HepG2 (cell line): ENCODE data around the gene ZNF3. TPM values are rescaled to one million over a fixed set of nuclear protein-coding genes. Genes with fewer than 3 reads are reported as not detected.

Experiments
- CEBPG ChIP-seq: IDR thresholded peaks from 2 replicates; pipeline ENCODE4 v1.6.1; 2016
- FOXM1 ChIP-seq: sonication (generic); formaldehyde crosslinking; IDR thresholded peaks from 2 replicates; pipeline ENCODE4 v1.5.0; 2020; ENCODE audit warnings: missing genetic modification reagents
- HIC2 ChIP-seq: sonication (generic); formaldehyde crosslinking; IDR thresholded peaks from 2 replicates; pipeline ENCODE4 v1.9.0; 2022; ENCODE audit warnings: low read depth, missing genetic modification reagents
- POLR2A ChIP-seq, 2 experiments: IDR thresholded peaks; 2 replicates each; pipeline ENCODE4 v1.6.1; 2011; ENCODE audit warnings: low read depth in 2 of 2, low read length in 2 of 2, mild to moderate bottlenecking in 1 of 2, moderate library complexity in 1 of 2; ENCODE audit not compliant: insufficient read depth in 1 of 2
- RAD21 ChIP-seq: fragments of 450-650 bp; formaldehyde crosslinking; IDR thresholded peaks from 2 replicates; pipeline ENCODE4 v1.5.0; 2020; ENCODE audit warnings: mild to moderate bottlenecking
- RFX3 ChIP-seq: IDR thresholded peaks from 2 replicates; pipeline ENCODE4 v1.6.1; 2016; ENCODE audit warnings: missing biosample characterization, missing genetic modification reagents
- SOX6 ChIP-seq, 2 experiments: fragments of 450-650 bp in 1 of 2; sonication (generic) in 1 of 2; formaldehyde crosslinking in 1 of 2; IDR thresholded peaks; 2 replicates each; pipeline versions ENCODE4 v1.4.0 to v1.6.1; 2017 to 2020; ENCODE audit warnings: antibody characterized with exemption in 1 of 2, mild to moderate bottlenecking in 1 of 2, missing genetic modification reagents in 1 of 2
- ZBTB25 ChIP-seq: IDR thresholded peaks from 2 replicates; pipeline ENCODE4 v1.6.1; 2018; ENCODE audit warnings: missing genetic modification reagents
- ZFP91 ChIP-seq: sonication (generic); formaldehyde crosslinking; IDR thresholded peaks from 2 replicates; pipeline ENCODE4 v1.9.0; 2022; ENCODE audit warnings: missing genetic modification reagents, mild to moderate bottlenecking, borderline replicate concordance
- ZMYM3 ChIP-seq: sonication (generic); formaldehyde crosslinking; IDR thresholded peaks from 2 replicates; pipeline ENCODE4 v1.5.1; 2020; ENCODE audit warnings: mild to moderate bottlenecking, missing genetic modification reagents
- ZNF574 ChIP-seq: sonication (generic); formaldehyde crosslinking; IDR thresholded peaks from 2 replicates; pipeline ENCODE4 v1.4.0; 2020; ENCODE audit warnings: missing genetic modification reagents
- polyA plus RNA-seq, 8 experiments: library from polyadenylated mRNA; depleted of rRNA in 3 of 8; stranded (reverse) in 7 of 8; unstranded in 1 of 8; fragments of >200 nt; fragmentation: Illumina TruSeq in 4 of 8; extraction: Trizol in 4 of 8; gene quantifications; 2 replicates each; pipeline versions ENCODE4 v1.2.1 to v1.2.3, GENCODE V29; 2011 to 2016; ENCODE audit warnings: low read depth in 4 of 8, missing spikeins in 1 of 8, mixed read lengths in 1 of 8; ENCODE audit not compliant: insufficient read depth in 1 of 8
- total RNA-seq, 5 experiments: library from RNA; depleted of rRNA; stranded (reverse); fragments of >200 nt; fragmentation: Illumina TruSeq; extraction: Trizol; gene quantifications; 2 replicates each; pipeline ENCODE4 v1.2.3, GENCODE V29; 2016; ENCODE audit warnings: low read depth in 1 of 5

Gene ZNF3
- total and polyA plus RNA-seq, 2 of the 13 experiments (the other 11 are each of a cell fraction or from before 2014, with no cell fraction given): 33.7 to 56.9 TPM

GRCh38 chr7:100022621-100023020, 58.9 kb downstream of the ZNF3 start (continued):
- TF ChIP-seq ZNF574 (CRISPR knock-in tag): 0 out of 2 replicates have a peak, but pooled peaks have one; percentile 13
- TF ChIP-seq ZBTB25 (CRISPR knock-in tag): no peak
- 0 out of 2 replicates have a peak, but pooled peaks have one; percentile 49 for TF ChIP-seq HIC2 (CRISPR knock-in tag)
- TF ChIP-seq RFX3 (CRISPR knock-in tag): no peak
- peak; percentile 54 for TF ChIP-seq CEBPG (CRISPR knock-in tag)
- no peak for TF ChIP-seq POLR2A (IDR thresholded peaks at IDR 0.05; ENCODE audit: insufficient read depth in 1 of 2, low read depth in 2 of 2, low read length in 2 of 2)
- no peak for TF ChIP-seq RAD21 (CRISPR knock-in tag)
- TF ChIP-seq ZFP91 (CRISPR knock-in tag): no peak
- TF ChIP-seq FOXM1 (CRISPR knock-in tag): no peak
- no peak for TF ChIP-seq ZMYM3
- no peak for TF ChIP-seq SOX6 (IDR thresholded peaks at IDR 0.05)
- 0 out of 2 replicates have a peak, but pooled peaks have one; percentile 24 for TF ChIP-seq SOX6 (CRISPR knock-in tag; IDR thresholded peaks at IDR 0.05)
